Activated T-cell treated with anti-CD3 and anti-CD28 coated beads, Interleukin-2, amount 50 U/mL, for 4 hours (primary cell): ENCODE measurements around the gene MAPK1. TPM values are rescaled to one million over a fixed set of nuclear protein-coding genes. Genes with fewer than 3 reads are reported as not detected.
A peak's percentile ranks its signal among the peaks of the same experiment; 100 is the strongest.
"Not testable (repeated sequence)": the region's sequence is repeated elsewhere in the genome, so short reads cannot be mapped to it uniquely, and the experiment has no call there.

Experiments used
- ATAC-seq, 2 donors: fragments of 200-7000 bp; cut with Tn5 transposase; one replicate each; pipeline ENCODE4 v1.10.0; 2021
- DNase-seq: peaks from one replicate; pipeline ENCODE4 v3.0.0-alpha.2; 2020
- H3K27me3 Mint-ChIP-seq: one replicate; pipeline ENCODE4 v1.8.0; 2021; ENCODE audit warnings: low read depth, mixed read lengths
- H3K36me3 Mint-ChIP-seq: one replicate; pipeline ENCODE4 v1.8.0; 2022; ENCODE audit warnings: mixed read lengths; ENCODE audit not compliant: insufficient read depth
- H3K4me1 Mint-ChIP-seq: one replicate; pipeline ENCODE4 v1.8.0; 2021; ENCODE audit warnings: low read depth, mixed read lengths
- H3K4me3 Mint-ChIP-seq: one replicate; pipeline ENCODE4 v1.8.0; 2021; ENCODE audit warnings: mild to moderate bottlenecking, moderate library complexity, mixed read lengths
- H3K9me3 Mint-ChIP-seq: one replicate; pipeline ENCODE4 v1.8.0; 2021; ENCODE audit warnings: mixed read lengths
- total RNA-seq, 3 donors: library from RNA; stranded (reverse); gene quantifications; one replicate each; pipeline ENCODE4 v1.2.1, GENCODE V29; 2021

Gene MAPK1
- total RNA-seq, 3 donors from 2014 or later, result 136 to 165 (median 138) TPM

DNA sequence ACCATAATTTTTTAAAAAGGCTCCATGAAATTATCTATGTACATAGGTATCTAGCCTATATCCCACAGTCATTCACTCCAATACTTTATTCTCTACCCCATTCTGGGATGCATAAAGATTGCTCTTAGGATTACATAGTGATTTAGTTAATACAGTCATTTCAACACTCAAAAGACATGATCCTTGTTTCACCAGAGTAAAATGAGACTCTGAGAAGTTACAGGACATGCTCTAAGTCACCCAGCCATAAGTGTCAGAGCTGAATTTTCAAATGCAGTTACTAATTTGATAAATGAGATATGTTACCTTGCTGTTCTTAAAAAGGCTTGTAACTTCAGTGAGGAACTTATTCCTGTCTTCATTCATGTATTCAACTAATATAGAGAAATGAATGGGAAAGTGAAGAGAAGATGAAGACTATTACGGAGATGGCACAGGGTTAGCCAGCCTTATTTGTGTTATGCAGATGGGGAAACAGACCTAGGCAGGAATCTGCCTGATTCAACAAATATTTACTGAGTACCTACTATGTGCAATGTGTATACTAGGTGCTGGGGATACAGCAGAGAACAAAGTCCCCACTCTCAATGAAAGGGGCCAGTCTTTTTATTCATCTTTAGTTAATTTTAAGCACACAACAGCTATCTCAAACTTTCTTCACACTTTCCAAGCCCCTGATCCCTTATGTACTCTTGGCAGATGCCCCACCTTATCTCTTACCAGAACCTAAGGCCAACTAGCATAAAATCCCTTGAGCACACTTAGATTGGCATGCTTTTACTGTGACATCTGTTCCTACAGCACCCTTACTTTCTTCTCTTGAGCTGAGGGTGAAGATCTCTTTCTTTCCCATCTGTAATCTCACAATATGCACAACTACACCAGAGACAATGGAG lies 21.6 kb downstream of the MAPK1 start:
- ATAC-seq (peak; percentile 34 to 38), DNase-seq (no peak)
- Mint-ChIP-seq H3K27me3 (no peaks in the 10 kb centered on the region), H3K36me3 (peaks cover 9% of the 10 kb centered on the region), H3K4me1 (peaks cover 64% of the 10 kb centered on the region), H3K4me3 (no peak overlapping the region), H3K9me3 (no peaks in the 10 kb centered on the region)

- Mint-ChIP-seq H3K27me3 (no peaks in the 10 kb centered on the region), H3K9me3 (no peaks in the 10 kb centered on the region), H3K4me3 (no peak overlapping the region), H3K36me3 (peaks cover 10% of the 10 kb centered on the region), H3K4me1 (peaks cover 59% of the 10 kb centered on the region)
- no peak for ATAC-seq
- DNase-seq, result no peak
Observed at GRCh38 chr22:21842946-21843345, 24.5 kb downstream of the MAPK1 start.

- Mint-ChIP-seq H3K4me3 (no peak overlapping the region), H3K9me3 (no peaks in the 10 kb centered on the region), H3K4me1 (peaks cover 58% of the 10 kb centered on the region), H3K36me3 (peaks cover 10% of the 10 kb centered on the region), H3K27me3 (no peaks in the 10 kb centered on the region)
- DNase-seq, result no peak
- no peak for ATAC-seq
Observed at GRCh38 chr22:21841422-21841821, 26.0 kb downstream of the MAPK1 start.

GRCh38 chr22:21840236-21840823 lies 27.1 kb downstream of the MAPK1 start:
- Mint-ChIP-seq H3K4me3 (no peak overlapping the region), H3K27me3 (no peaks in the 10 kb centered on the region), H3K36me3 (peaks cover 10% of the 10 kb centered on the region), H3K9me3 (no peaks in the 10 kb centered on the region), H3K4me1 (peaks cover 54% of the 10 kb centered on the region)
- DNase-seq, result no peak
- ATAC-seq, result no peak

- H3K4me1 Mint-ChIP-seq, result peaks cover 60% of the 10 kb centered on the region
- H3K27me3 Mint-ChIP-seq, result no peaks in the 10 kb centered on the region
- H3K9me3 Mint-ChIP-seq, result no peaks in the 10 kb centered on the region
Observed at GRCh38 chr22:21839765-21840140, 27.7 kb downstream of the MAPK1 start.

DNA sequence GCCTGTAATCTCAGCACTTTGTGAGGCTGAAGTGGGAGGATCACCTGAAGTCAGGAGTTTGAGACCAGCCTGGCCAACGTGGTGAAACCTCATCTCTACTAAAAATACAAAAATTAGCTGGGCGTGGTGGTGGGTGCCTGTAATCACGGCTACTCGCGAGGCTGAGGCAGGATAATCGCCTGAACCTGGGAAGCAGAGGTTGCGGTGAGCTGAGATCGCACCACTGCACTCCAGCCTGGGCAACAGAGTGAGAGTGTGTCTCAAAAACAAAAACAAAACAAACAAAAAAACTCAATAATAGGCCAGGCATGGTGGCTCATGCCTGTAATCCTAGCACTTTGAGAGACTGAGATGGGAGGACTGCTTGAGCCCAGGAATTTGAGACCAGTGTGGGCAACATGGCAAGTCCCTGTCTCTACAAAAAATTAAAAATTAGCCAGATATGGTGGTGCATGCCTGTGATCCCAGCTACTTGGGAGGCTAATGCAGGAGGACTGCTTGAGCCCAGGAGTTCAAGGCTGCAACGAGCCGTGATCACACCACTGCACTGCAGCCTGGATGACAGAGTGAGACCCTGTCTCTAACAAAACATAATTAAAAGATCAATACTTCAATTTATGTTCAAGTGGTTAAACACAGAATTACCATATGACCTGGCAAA lies 28.2 kb downstream of the MAPK1 start:
- ATAC-seq, DNase-seq, H3K9me3 Mint-ChIP-seq, H3K27me3 Mint-ChIP-seq, H3K4me3 Mint-ChIP-seq: not testable (repeated sequence)
- peaks cover 59% of the 10 kb centered on the region for H3K4me1 Mint-ChIP-seq
- H3K36me3 Mint-ChIP-seq, result peaks cover 11% of the 10 kb centered on the region

More at GRCh38 chr22:21839765-21840140, 27.7 kb downstream of the MAPK1 start:
- no peak for ATAC-seq
- DNase-seq, result no peak
- H3K4me3 Mint-ChIP-seq, result no peak overlapping the region
- peaks cover 10% of the 10 kb centered on the region for H3K36me3 Mint-ChIP-seq

- Mint-ChIP-seq H3K36me3 (peaks cover 5% of the 10 kb centered on the region), H3K27me3 (no peaks in the 10 kb centered on the region), H3K4me3 (no peak overlapping the region), H3K4me1 (peaks cover 56% of the 10 kb centered on the region), H3K9me3 (no peaks in the 10 kb centered on the region)
- DNase-seq, result no peak
- no peak for ATAC-seq
Observed at GRCh38 chr22:21837248-21837979, 30.0 kb downstream of the MAPK1 start.

DNA sequence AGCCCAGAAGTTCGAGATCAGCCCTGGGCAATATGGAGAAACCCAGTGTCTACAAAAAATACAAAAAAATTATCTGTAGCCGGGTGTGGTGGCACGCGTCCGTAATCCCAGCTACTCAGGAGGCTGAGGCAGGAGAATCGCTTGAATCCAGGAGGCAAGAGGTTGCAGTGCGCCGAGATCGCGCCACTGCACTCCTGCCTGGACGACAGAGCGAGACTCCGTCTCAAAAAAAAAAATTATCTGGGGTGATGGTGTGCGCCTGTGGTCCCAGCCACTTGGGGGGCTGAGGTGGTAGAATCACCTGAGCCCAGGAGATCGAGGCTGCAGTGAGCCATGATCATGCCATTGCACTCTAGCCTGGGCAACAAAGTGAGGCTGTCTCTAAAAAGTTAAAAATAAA lies 31.0 kb downstream of the MAPK1 start:
- not testable (repeated sequence) for H3K27me3 Mint-ChIP-seq, DNase-seq, H3K36me3 Mint-ChIP-seq, ATAC-seq, H3K9me3 Mint-ChIP-seq, H3K4me3 Mint-ChIP-seq
- peaks cover 64% of the 10 kb centered on the region for H3K4me1 Mint-ChIP-seq

GRCh38 chr22:21835378-21835777 lies 32.1 kb downstream of the MAPK1 start:
- H3K4me1 Mint-ChIP-seq, result peaks cover 66% of the 10 kb centered on the region
- no peak for ATAC-seq

DNA sequence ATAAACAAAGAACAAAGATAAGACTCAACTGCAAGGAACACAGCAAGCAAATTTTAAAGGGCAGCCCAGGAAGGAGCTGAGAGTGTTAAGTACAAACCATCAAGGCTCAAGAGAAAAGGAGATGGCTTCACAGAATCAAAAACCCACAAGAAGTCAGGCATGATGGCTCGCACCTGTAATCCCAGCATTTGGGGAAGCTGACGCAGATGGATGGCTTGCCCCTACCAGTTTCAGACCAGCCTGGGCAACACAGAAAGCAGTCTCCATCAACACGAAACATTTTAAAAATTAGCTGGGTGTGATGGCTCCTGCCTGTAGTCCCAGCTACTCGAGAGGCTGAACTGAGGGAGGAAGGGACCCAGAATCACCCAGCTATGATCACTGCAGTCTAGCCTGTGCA lies 32.6 kb downstream of the MAPK1 start:
- Mint-ChIP-seq H3K4me1 (peaks cover 68% of the 10 kb centered on the region), H3K9me3 (no peaks in the 10 kb centered on the region), H3K4me3 (no peak overlapping the region), H3K27me3 (no peaks in the 10 kb centered on the region), H3K36me3 (peaks cover 9% of the 10 kb centered on the region)
- DNase-seq, result no peak
- ATAC-seq, result no peak

More at GRCh38 chr22:21835378-21835777, 32.1 kb downstream of the MAPK1 start:
- H3K9me3 Mint-ChIP-seq, result no peaks in the 10 kb centered on the region
- DNase-seq, result no peak
- H3K27me3 Mint-ChIP-seq, result no peaks in the 10 kb centered on the region
- H3K4me3 Mint-ChIP-seq, result no peak overlapping the region
- peaks cover 11% of the 10 kb centered on the region for H3K36me3 Mint-ChIP-seq

DNA sequence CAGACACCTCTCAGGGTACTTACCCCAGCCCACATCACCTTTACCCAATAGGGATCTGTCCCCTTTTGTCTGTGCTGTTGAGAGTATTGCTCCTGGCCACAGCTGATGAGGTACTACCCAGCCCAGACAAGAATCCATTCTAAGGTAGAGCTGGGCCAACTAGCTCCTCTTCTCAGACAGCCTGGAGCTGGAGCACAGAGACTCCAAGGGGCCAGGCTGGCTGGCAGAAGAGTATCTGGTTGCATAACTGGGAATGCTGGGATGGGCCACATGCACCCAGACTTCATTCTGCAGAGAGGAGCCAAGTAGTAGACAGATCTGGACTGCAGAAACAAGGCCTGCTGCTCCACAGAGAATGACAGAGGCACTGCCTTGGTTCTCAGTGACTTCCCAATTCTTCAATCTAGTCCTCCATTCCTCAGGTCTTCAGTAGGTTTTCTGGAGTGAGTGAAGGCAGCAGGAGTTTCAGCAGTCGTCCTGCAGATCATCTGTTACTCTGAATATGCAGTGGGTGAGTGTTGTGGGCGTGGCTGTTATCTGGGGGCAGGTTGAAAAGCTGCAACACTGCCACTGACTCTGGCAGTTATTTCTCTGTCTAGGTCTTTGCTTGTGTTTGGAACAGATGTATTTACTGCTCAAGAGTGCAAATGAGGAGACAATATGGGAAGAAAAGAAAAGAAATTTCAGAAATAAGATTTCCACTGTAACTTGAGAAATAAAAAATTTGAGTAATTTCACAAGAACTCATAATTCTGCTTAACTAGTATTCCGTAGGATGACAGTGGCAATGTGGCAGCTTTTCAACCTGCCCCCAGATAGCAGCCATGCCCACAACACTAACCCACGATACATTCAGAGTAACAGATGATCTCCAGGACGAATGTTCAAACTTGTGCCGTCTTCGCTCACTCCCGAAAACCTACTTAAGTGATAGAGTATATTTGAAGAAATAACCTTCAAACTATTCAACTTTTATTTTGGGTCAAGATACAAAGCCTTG lies 34.9 kb downstream of the MAPK1 start:
- H3K4me1 Mint-ChIP-seq, result peaks cover 74% of the 10 kb centered on the region
- no peaks in the 10 kb centered on the region for H3K9me3 Mint-ChIP-seq
- ATAC-seq, result peak; percentile 37 to 42
- H3K27me3 Mint-ChIP-seq, result no peaks in the 10 kb centered on the region
- no peak overlapping the region for H3K4me3 Mint-ChIP-seq
- H3K36me3 Mint-ChIP-seq, result peaks cover 7% of the 10 kb centered on the region
- DNase-seq, result no peak

GRCh38 chr22:21829523-21829922 lies 37.9 kb downstream of the MAPK1 start:
- DNase-seq (no peak), ATAC-seq (no peak)
- Mint-ChIP-seq H3K36me3 (peaks cover 5% of the 10 kb centered on the region), H3K27me3 (no peaks in the 10 kb centered on the region), H3K9me3 (no peaks in the 10 kb centered on the region), H3K4me3 (no peak overlapping the region), H3K4me1 (peaks cover 77% of the 10 kb centered on the region)

DNA sequence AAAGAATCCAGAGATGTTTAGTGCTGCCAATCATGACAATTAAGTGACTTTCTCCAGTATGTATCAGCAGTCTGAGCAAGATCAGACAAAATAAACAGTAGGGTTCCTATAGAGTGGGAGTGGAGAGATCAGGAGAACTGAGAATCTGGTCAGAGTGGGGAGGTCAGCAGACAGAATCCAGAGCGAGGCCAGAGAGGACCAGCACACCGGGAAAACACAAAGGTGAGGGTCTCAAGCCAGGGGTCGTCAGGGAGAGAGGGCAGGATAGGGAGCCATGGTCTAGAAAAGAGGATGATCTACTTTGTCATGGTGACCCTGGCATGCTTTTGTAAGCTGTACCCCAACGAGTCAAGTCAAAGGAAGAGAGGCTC lies 39.2 kb downstream of the MAPK1 start:
- Mint-ChIP-seq H3K36me3 (peaks cover 5% of the 10 kb centered on the region), H3K4me3 (no peak overlapping the region), H3K4me1 (peaks cover 84% of the 10 kb centered on the region), H3K27me3 (no peaks in the 10 kb centered on the region), H3K9me3 (no peaks in the 10 kb centered on the region)
- no peak for ATAC-seq
- DNase-seq, result no peak
